Cardiac septum (tissue), 1 donor: Measurements from ENCODE around the gene UBL3. TPM values are rescaled to one million over a fixed set of nuclear protein-coding genes. Genes with fewer than 3 reads are reported as not detected.

ENCODE experiments used
- DNase-seq: peaks from one replicate; pipeline ENCODE4 v3.0.0-alpha.2; 2020; ENCODE audit warnings: low spot score
- intact Hi-C: fragments of 100-400 bp; cut with DNase I; formaldehyde crosslinking; loops from one replicate; pipeline ENCODE4 v1.14.0; 2022
- total RNA-seq: library from RNA; stranded (reverse); fragmentation: NEBNext Ultra II Directional; extraction: Animal tissue kit (Norgen Biotek cat#: 25700); gene quantifications from one replicate; pipeline ENCODE4 v1.2.1, GENCODE V29; 2021
- donor health status: DM: no; HTN: no; CAD: no.

The UBL3 gene
- total RNA-seq, 1 donor from 2014 or later, result 24.1 TPM

GRCh38 chr13:29771247-29771646 is 79.2 kb downstream of the UBL3 start:
- no peak for DNase-seq
- intact Hi-C loops, result loop anchor here (5.0 kb wide), 1 partner anchor 71 kb away; no protein-coding TSS in a partner anchor

GRCh38 chr13:29767006-29767405 is 83.4 kb downstream of the UBL3 start:
- intact Hi-C loops, result no loop called here

GRCh38 chr13:29763436-29764180 is 86.8 kb downstream of the UBL3 start:
- no peak for DNase-seq

More at GRCh38 chr13:29767006-29767405, 83.4 kb downstream of the UBL3 start:
- DNase-seq, result no peak

GRCh38 chr13:29761815-29762214 is 88.6 kb downstream of the UBL3 start:
- intact Hi-C loops, result no loop called here
- no peak for DNase-seq

More at GRCh38 chr13:29763436-29764180, 86.8 kb downstream of the UBL3 start:
- intact Hi-C loops, result no loop called here

- intact Hi-C loops, result no loop called here
- DNase-seq, result no peak
These were observed 89.3 kb downstream of the UBL3 start for GRCh38 chr13:29761160-29761559.

- intact Hi-C loops, result no loop called here
- no peak for DNase-seq
These were observed 89.9 kb downstream of the UBL3 start for GRCh38 chr13:29760544-29760943.

- DNase-seq, result no peak
- intact Hi-C loops, result no loop called here
These were observed 91.8 kb downstream of the UBL3 start for GRCh38 chr13:29758531-29759114.

- DNase-seq, result no peak
These were observed 93.9 kb downstream of the UBL3 start for GRCh38 chr13:29756506-29756905.

GRCh38 chr13:29754473-29754806 is 96.0 kb downstream of the UBL3 start:
- intact Hi-C loops, result no loop called here
- no peak for DNase-seq

More at GRCh38 chr13:29756506-29756905, 93.9 kb downstream of the UBL3 start:
- intact Hi-C loops, result no loop called here

- intact Hi-C loops, result no loop called here
- DNase-seq, result no peak
These were observed 96.6 kb downstream of the UBL3 start for GRCh38 chr13:29753618-29754472.

GRCh38 chr13:29752175-29752574 is 98.2 kb downstream of the UBL3 start:
- intact Hi-C loops, result no loop called here

GRCh38 chr13:29750183-29750530 is 100.3 kb downstream of the UBL3 start:
- intact Hi-C loops, result no loop called here
- DNase-seq, result no peak

More at GRCh38 chr13:29752175-29752574, 98.2 kb downstream of the UBL3 start:
- no peak for DNase-seq

- intact Hi-C loops, result no loop called here
- DNase-seq, result no peak
These were observed 100.8 kb downstream of the UBL3 start for GRCh38 chr13:29749401-29750182.

- intact Hi-C loops, result no loop called here
These were observed 102.3 kb downstream of the UBL3 start for GRCh38 chr13:29748097-29748496.

GRCh38 chr13:29746148-29746677 is 104.2 kb downstream of the UBL3 start:
- no peak for DNase-seq
- intact Hi-C loops, result no loop called here

More at GRCh38 chr13:29748097-29748496, 102.3 kb downstream of the UBL3 start:
- no peak for DNase-seq

GRCh38 chr13:29745704-29746103 is 104.7 kb downstream of the UBL3 start:
- intact Hi-C loops, result no loop called here
- no peak for DNase-seq

GRCh38 chr13:29743201-29743786 is 107.1 kb downstream of the UBL3 start:
- intact Hi-C loops, result no loop called here
- no peak for DNase-seq

- DNase-seq, result no peak
- intact Hi-C loops, result no loop called here
These were observed 109.5 kb downstream of the UBL3 start for GRCh38 chr13:29740961-29741360.

- intact Hi-C loops, result no loop called here
- no peak for DNase-seq
These were observed 113.4 kb downstream of the UBL3 start for GRCh38 chr13:29737061-29737460.
